Right renal pelvis (tissue), 4 donors: ENCODE results near the gene MIDN. TPM values are rescaled to one million over a fixed set of nuclear protein-coding genes. Genes with fewer than 3 reads are reported as not detected.
"Not testable (repeated sequence)": the region's sequence is repeated elsewhere in the genome, so short reads cannot be mapped to it uniquely, and the experiment has no call there.

Source experiments
- DNase-seq, 4 donors: peaks; one replicate each; pipeline ENCODE4 v3.0.0-alpha.2; 2013; ENCODE audit warnings: low read depth in 4 of 4, low spot score in 3 of 4, missing footprints in 1 of 4
- polyA plus RNA-seq, 4 donors: library from polyadenylated mRNA; unstranded; fragments of 120-200 nt; gene quantifications; one replicate each; pipeline ENCODE4 v1.2.1, GENCODE V29; 2013; ENCODE audit not compliant: insufficient read length in 4 of 4

Gene MIDN
- polyA plus RNA-seq, 4 donors, result 50.1 to 66.0 (median 52.7) TPM

DNA sequence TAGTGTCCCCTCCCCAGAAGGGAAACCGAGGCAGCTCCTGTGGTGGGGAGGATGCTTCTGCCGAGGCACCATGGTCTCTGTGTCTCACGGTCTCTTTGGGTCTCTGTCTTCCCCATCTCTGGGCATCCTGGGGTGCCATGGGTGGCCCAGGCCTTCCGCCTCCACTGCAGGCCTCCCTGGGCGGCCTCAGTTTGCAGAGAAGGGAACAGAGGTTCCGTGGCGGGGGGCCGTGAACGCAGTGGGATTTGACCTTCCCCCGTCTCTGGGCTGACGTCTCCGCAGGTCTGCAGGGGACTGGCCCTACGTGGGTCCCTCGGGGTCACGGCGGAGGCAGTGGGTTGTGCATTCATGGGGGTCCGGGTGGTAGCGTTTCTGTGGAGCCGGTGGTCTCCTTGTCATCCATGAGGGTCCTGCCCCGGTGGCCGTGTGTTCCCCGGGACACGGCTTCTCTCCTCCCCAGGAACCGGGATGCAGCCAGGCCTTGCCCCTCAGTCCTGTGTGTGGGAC, 41.9 kb downstream of the MIDN start:
- no peak for DNase-seq

- no peak for DNase-seq
Measured at GRCh38 chr19:1290703-1291651, 42.6 kb downstream of the MIDN start.

DNA sequence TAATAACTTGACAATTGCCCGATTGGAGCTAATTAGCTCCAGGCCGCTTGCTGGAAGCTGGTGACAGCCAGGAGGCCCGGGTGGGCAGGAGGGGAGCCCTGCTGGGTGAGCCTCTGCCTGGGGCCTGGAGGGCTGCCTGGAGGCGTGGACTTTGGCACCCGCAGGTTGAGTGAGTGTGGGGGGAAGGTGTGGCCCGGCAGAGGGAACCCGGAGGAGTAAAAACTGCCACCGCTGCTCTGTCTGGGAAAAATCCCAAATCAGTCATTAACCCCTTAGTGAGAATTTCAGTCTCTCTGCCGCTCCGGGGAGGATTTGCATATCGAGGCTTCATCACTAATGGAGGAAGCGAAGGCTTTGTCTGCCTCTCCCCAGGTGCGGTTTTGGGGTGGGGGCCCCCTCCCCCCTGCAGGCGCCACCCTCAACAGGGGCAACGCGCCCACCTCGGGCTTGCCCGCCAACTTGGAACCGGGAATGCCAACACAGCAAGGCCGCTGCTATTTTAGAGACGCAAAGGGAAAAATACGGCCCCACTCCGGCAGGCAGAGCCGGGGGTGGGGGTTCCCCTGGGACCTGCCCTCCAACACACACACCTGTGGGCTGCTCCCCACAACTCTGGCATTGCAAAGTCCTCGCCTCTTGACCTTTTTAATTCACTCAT, 43.5 kb downstream of the MIDN start:
- no peak for DNase-seq

GRCh38 chr19:1292419-1293151, 44.2 kb downstream of the MIDN start:
- DNase-seq, result no peak

GRCh38 chr19:1293782-1294604, 45.6 kb downstream of the MIDN start:
- DNase-seq, result no peak

- DNase-seq, result no peak
Measured at GRCh38 chr19:1294688-1295087, 46.3 kb downstream of the MIDN start.

- no peak for DNase-seq
Measured at GRCh38 chr19:1295169-1296012, 47.0 kb downstream of the MIDN start.

DNA sequence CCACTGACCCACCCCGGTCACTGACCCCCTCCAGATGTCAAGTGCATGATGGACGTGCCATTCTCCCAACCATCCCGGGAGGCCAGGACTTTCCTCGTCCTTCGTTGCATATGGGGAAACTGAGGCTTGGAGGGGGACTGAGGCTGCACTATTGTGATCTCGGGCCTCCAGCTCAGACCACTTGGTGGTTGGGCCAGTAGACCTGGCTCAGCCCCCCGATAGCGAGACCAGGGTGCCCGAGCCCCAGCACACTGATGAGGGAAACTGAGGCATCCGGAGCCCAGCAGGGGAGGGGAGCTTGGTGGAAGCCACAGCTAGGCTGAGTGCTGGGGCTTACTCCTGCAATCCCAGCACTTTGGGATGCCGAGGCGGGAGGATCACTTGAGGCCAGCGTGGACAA, 47.7 kb downstream of the MIDN start:
- DNase-seq, result no peak

- no peak for DNase-seq
Measured at GRCh38 chr19:1296575-1297271, 48.3 kb downstream of the MIDN start.

DNA sequence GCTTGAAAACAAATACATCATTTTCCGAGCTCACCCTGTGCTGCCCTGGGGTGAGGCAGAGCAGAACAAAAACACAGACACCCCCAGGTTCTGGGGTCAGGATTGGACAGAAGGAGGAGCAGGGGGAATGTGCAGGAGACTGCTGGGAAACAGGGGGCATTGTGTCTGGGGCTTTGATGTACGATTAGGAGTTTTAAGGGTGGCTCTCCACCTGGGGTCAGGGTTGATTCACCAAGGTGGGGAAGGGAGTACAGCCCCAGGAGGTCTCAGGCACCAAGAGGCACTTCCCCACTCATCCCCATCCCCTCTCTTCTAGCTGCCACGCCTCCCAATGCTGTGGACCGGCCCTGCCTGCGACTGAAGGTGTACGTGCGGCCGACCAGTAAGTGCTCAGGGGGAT, 49.9 kb downstream of the MIDN start:
- no peak for DNase-seq

GRCh38 chr19:1299801-1300200, 51.4 kb downstream of the MIDN start:
- no peak for DNase-seq

GRCh38 chr19:1300744-1301490, 52.5 kb downstream of the MIDN start:
- no peak for DNase-seq

- no peak for DNase-seq
Measured at GRCh38 chr19:1302533-1303239, 54.3 kb downstream of the MIDN start.

DNA sequence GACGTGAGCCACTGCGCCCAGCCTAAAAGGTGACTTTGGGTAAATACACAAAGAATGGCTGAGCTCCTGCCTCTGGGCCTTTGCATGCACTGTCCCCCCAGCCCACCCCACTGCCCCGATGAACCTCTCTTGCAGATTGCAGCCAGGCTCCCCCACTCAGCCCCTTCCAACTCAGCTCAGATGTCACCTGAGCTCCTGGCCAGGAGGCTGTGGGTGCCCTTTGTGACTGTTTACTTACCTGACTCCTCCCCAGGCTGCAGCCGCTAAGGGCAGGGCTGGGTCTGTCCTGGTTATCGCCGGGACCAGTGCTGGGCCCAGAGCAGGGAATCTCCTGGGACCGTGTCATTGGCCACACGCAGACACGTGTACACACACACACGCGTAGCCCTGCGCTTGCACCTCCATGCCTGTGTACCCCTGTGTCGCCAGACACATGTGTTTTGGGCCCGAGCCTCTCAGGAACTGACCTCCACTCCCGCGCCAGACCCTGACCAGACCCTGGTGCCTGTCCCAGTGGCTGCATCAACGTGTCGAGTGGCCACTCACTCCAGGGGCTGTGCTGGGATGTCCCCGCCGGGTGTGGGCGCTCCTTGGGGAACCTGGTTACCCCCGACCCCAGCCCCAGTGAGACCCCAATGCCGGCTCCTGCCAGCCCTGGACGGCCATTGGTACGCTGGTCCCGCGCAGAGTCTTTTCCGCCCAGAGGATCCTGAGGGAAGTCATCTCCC, 56.0 kb downstream of the MIDN start:
- DNase-seq, result no peak

DNA sequence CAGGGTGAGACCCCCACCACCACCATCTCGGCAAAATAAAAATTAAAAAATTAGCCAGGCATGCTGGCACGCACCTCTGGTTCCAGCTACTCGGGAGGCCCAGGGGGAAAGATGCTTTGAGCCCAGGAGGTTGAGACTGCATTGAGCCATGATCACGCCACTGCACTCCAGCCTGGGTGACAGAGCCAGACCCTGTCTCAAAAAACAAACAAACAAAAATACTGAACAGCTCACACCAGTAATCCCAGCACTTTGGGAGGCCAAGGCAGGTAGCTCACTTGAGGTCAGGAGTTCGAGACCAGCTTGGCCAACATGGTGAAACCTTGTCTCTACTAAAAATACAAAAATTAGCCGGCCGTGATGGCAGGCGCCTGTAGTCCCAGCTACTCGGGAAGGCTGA, 57.0 kb downstream of the MIDN start:
- DNase-seq, result not testable (repeated sequence)

GRCh38 chr19:1307320-1307719, 58.9 kb downstream of the MIDN start:
- no peak for DNase-seq
